ENCODE data around the gene SLC35A5. TPM values are rescaled to one million over a fixed set of nuclear protein-coding genes. Genes with fewer than 3 reads are reported as not detected.

The SLC35A5 gene
- total RNA-seq, 1 donor: 73.5 TPM

DNA sequence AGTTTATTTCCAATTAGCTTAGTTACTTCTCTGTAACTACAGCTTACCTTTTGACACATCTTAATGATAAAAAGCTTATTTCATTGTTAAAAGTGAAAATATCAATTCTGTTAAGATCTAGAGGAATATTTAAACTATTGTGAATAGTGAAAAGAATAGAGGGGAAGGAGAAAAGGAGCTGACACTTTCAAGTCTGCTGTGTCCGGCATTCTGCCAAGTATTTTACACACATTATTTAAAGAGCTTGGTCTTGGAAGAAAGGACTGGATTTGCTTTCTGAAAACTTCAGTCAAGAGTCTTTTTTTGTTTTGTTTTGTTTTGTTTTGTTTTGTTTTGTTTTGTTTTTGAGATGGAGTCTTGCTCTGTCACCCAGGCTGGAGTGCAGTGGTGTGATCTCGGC is 44.3 kb downstream of the SLC35A5 start:
- DNase-seq (ENCODE audit: low read depth): no peak
- H3K4me3 ChIP-seq (ENCODE audit: low read depth, low read length): no peak overlapping the region
- TF ChIP-seq, protein P1, sequence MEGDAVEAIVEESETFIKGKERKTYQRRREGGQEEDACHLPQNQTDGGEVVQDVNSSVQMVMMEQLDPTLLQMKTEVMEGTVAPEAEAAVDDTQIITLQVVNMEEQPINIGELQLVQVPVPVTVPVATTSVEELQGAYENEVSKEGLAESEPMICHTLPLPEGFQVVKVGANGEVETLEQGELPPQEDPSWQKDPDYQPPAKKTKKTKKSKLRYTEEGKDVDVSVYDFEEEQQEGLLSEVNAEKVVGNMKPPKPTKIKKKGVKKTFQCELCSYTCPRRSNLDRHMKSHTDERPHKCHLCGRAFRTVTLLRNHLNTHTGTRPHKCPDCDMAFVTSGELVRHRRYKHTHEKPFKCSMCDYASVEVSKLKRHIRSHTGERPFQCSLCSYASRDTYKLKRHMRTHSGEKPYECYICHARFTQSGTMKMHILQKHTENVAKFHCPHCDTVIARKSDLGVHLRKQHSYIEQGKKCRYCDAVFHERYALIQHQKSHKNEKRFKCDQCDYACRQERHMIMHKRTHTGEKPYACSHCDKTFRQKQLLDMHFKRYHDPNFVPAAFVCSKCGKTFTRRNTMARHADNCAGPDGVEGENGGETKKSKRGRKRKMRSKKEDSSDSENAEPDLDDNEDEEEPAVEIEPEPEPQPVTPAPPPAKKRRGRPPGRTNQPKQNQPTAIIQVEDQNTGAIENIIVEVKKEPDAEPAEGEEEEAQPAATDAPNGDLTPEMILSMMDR (IDR thresholded peaks at IDR 0.05; ENCODE audit: insufficient read depth, low read length): no peak

DNA sequence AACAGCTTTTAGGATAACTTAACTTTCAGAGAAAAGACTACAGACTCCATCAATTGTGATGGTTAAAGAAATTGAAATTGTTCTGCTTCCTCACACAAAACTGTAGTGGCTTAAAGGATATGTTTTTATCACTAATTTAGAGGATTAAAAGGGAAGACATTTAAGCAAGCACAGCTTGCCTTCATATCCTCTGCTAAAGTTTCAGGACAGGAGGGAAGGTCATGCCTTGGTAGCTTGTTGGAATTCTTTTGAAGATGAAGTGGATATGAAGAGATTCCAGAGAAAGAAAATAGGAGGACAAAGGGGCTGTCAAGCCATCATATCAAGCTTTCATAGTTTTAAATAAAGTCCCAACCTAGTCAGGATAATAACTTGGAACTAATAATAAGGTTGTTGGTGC is 46.0 kb downstream of the SLC35A5 start:
- TF ChIP-seq, protein P1 (IDR thresholded peaks at IDR 0.05; ENCODE audit: insufficient read depth, low read length): no peak
- no peak for DNase-seq (ENCODE audit: low read depth)
- no peak overlapping the region for H3K4me3 ChIP-seq (ENCODE audit: low read depth, low read length)

DNA sequence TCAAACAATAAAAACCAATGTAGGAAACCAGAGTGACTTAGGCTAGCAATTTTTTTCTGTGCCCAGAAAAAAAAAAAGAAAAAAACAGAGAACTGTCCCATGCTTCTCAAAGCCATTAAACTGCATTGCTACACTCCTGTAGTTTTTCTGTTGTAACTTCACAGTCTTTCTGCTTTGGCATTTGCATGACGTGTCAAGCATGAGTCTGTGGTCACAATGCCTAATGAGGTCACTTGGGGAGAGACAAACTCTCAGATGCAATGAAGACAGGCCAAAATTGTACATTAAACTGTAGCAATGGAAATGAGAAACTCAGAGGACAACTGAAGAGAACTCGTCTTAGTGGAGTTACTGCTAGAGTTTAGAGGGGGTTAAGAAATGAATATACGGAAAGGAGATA is 48.3 kb downstream of the SLC35A5 start:
- no peak overlapping the region for H3K4me3 ChIP-seq (ENCODE audit: low read depth, low read length)
- TF ChIP-seq, protein P1 (IDR thresholded peaks at IDR 0.05; ENCODE audit: insufficient read depth, low read length): no peak
- peak; percentile 76 for DNase-seq (ENCODE audit: low read depth)

DNA sequence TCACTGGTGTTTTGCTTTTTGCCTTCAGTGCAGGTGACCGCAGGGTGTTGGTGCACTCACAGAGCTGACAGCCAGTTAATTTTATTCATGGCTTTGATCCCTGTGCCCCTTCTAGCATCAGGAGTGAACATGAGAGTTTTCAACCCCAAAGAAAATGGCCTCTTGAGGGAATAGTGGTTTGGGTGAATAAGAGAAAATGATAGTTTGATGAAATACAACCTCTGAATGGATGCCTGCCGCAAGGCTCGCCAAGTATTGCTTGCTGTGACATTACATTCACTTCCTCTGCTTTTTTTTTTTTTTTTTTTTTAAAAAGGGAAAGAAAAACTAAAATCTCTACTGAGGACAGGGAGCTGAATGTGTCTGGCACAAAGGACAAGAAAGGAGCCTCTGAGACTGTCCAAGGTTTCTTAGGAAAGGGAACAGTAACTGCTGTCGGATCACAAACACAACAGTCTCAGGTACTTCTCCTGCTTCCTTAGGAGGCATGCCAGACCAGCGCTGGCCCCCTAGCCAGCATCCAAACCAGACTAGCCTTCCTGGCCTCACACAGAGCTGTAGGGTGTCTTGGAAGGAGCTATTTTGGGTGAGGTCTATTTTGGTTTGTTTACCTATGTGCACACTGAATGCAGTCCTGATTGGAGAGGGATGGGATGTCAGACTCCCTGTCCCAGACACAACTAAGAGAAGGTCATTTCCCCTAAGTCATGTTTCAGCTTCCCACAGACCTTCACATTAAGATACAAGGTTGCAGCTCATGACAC is 50.1 kb downstream of the SLC35A5 start:
- no peak overlapping the region for H3K4me3 ChIP-seq (ENCODE audit: low read depth, low read length)
- TF ChIP-seq, protein P1 (IDR thresholded peaks at IDR 0.05; ENCODE audit: insufficient read depth, low read length): no peak
- no peak for DNase-seq (ENCODE audit: low read depth)

DNA sequence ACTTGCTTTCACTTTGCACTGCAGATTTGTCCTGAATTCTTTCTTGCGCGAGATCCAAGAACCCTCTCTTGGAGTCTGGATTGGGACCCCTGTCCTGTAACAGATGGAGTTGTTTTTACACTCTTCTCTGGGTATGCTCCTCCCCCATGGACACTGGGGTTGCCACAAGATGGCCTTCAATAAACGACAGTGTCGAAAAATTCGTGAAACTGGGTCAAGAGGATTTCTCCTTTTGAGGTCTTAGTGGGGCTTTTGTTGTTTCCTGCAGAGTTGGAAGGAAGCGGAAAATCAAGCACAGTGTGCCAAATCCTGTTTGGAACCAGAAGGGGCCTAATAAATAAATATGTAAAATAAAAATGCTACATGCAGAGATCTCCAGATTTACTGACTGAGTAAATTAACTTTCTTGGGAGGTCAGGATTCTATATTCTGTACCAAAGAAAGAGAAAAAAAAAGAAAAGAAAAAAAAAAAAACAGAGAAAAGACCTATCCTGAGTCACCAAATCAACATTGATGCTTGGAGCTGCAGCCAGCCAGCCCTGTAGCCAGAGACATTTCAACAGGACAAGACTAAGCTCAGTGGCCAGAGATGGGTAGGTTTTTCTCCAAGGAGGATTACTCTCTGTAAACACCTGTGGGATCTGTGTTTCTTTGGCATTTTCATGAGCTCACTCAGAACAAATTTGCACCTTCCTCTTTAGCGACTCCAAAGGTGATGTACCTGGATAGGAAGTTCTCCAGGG is 54.3 kb downstream of the SLC35A5 start:
- TF ChIP-seq, protein P1 (IDR thresholded peaks at IDR 0.05; ENCODE audit: insufficient read depth, low read length): no peak

DNA sequence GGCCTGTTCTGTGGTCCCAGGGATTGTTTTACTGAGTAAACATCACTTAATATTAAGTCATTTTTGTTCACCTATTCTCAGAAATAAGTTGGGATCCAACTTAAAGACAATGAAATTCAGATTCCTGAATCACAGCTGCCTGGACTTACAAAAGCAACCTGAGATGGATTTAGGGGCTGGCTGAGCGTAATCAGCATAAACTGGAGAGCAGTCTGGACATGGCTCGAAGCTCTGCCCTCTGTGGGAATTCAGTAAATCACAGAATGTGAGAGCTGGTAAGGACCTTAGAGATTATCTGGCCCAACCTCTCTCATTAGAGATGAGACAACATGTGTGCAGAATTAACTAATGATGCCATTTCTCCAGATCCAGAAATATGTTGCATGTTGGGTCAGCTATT is 55.4 kb downstream of the SLC35A5 start:
- TF ChIP-seq, protein P1 (IDR thresholded peaks at IDR 0.05; ENCODE audit: insufficient read depth, low read length): no peak
- no peak overlapping the region for H3K4me3 ChIP-seq (ENCODE audit: low read depth, low read length)
- no peak for DNase-seq (ENCODE audit: low read depth)

More for the DNA sequence above, 54.3 kb downstream of the SLC35A5 start:
- no peak for DNase-seq (ENCODE audit: low read depth)
- H3K4me3 ChIP-seq (ENCODE audit: low read depth, low read length): no peak overlapping the region
